Stimulated activated CD8-positive, alpha-beta memory T cell treated with anti-CD3 and anti-CD28 coated beads, Interleukin-2, amount 100 ng/mL, for 48 hours (primary cell): ENCODE data around the gene NTM.
"Not testable (repeated sequence)": the region's sequence is repeated elsewhere in the genome, so short reads cannot be mapped to it uniquely, and the experiment has no call there.

ENCODE experiments used
- DNase-seq, 2 donors: peaks; one replicate each; pipeline ENCODE4 v3.0.0-alpha.2; 2020; ENCODE audit warnings: low read depth in 2 of 2

NTM gene

GRCh38 chr11:132307309-132308020 lies 937.0 kb downstream of the NTM start:
- no peak for DNase-seq

GRCh38 chr11:132310390-132311375 lies 940.3 kb downstream of the NTM start:
- DNase-seq: no peak

GRCh38 chr11:132311703-132312102 lies 941.3 kb downstream of the NTM start:
- DNase-seq: no peak

GRCh38 chr11:132312161-132312560 lies 941.7 kb downstream of the NTM start:
- DNase-seq: no peak

GRCh38 chr11:132312701-132313111 lies 942.3 kb downstream of the NTM start:
- DNase-seq: no peak

GRCh38 chr11:132314911-132315455 lies 944.6 kb downstream of the NTM start:
- DNase-seq: no peak

GRCh38 chr11:132315696-132316095 lies 945.3 kb downstream of the NTM start:
- DNase-seq: no peak

GRCh38 chr11:132318421-132319157 lies 948.2 kb downstream of the NTM start:
- DNase-seq: no peak

GRCh38 chr11:132319419-132319818 lies 949.0 kb downstream of the NTM start:
- DNase-seq: not testable (repeated sequence)

GRCh38 chr11:132330515-132330914 lies 960.1 kb downstream of the NTM start:
- no peak for DNase-seq

GRCh38 chr11:132332521-132332920 lies 962.1 kb downstream of the NTM start:
- no peak for DNase-seq

- DNase-seq: no peak
Observed at GRCh38 chr11:132334769-132335280, 964.4 kb downstream of the NTM start.

GRCh38 chr11:132335311-132335710 lies 964.9 kb downstream of the NTM start:
- no peak for DNase-seq

- DNase-seq: no peak
Observed at GRCh38 chr11:132336781-132337535, 966.5 kb downstream of the NTM start.

GRCh38 chr11:132337819-132338416 lies 967.5 kb downstream of the NTM start:
- no peak for DNase-seq

GRCh38 chr11:132342408-132342807 lies 972.0 kb downstream of the NTM start:
- DNase-seq: no peak

- no peak for DNase-seq
Observed at GRCh38 chr11:132343445-132344175, 973.2 kb downstream of the NTM start.

GRCh38 chr11:132346558-132347148 lies 976.2 kb downstream of the NTM start:
- no peak for DNase-seq
